ENCODE data around the gene OXT.

Gene OXT

GRCh38 chr20:3032624-3033023, 38.8 kb upstream of the OXT start (continued):
- TF ChIP-seq ZSCAN16 (tag by site-specific recombination; IDR thresholded peaks at IDR 0.05) (no peak), MEIS1 (CRISPR knock-in tag; IDR thresholded peaks at IDR 0.05; ENCODE audit: borderline replicate concordance) (no peak), ZNF664 (tag by site-specific recombination; IDR thresholded peaks at IDR 0.05) (no peak), ZNF311 (tag by site-specific recombination; IDR thresholded peaks at IDR 0.05; ENCODE audit: borderline replicate concordance) (no peak)

GRCh38 chr20:3037654-3038053, 33.8 kb upstream of the OXT start:
- peaks cover 31 to 74% of the 10 kb centered on the region in 2 experiments for H3K36me3 ChIP-seq (ENCODE audit: control insufficient read depth in 2 of 2, insufficient read depth in 1 of 2, low read length in 2 of 2)
- no peak overlapping the region for H3K27ac ChIP-seq (ENCODE audit: extremely low read depth, low read depth, low read length)
- TF ChIP-seq PRDM2 (tag by site-specific recombination; IDR thresholded peaks at IDR 0.05; ENCODE audit: borderline replicate concordance) (no peak), PRDM1 (tag by site-specific recombination; IDR thresholded peaks at IDR 0.05) (peak; percentile 20; the same call in 1 of the 2 replicates)
- H3K4me1 ChIP-seq (ENCODE audit: control insufficient read depth, insufficient read depth, low read length) = peaks cover 12% of the 10 kb centered on the region
- CTCF ChIA-PET = interaction anchor here (0.6 kb wide), 1 partner anchor 1742 kb away, joined by 3 read pairs; no protein-coding TSS in a partner anchor
- POLR2A ChIA-PET = no interaction called here
- H3K4me3 ChIP-seq (ENCODE audit: low read depth, low read length) = no peak overlapping the region
- H3K9me3 ChIP-seq (ENCODE audit: control insufficient read depth, insufficient read depth, low read depth, low read length) = no peaks in the 10 kb centered on the region

- Histone ChIP-seq H3K9me3 (ENCODE audit: control insufficient read depth, insufficient read depth, low read depth, low read length) (no peaks in the 10 kb centered on the region), H3K36me3 (ENCODE audit: control insufficient read depth in 2 of 2, insufficient read depth in 1 of 2, low read length in 2 of 2) (peaks cover 26 to 67% of the 10 kb centered on the region in 2 experiments), H3K4me3 (ENCODE audit: low read depth, low read length) (no peak overlapping the region), H3K27ac (ENCODE audit: extremely low read depth, low read depth, low read length) (no peak overlapping the region), H3K4me1 (ENCODE audit: control insufficient read depth, insufficient read depth, low read length) (peaks cover 12% of the 10 kb centered on the region)
- ChIA-PET POLR2A (no interaction called here), CTCF (interaction anchor here (0.6 kb wide), 1 partner anchor 1742 kb away, joined by 3 read pairs; no protein-coding TSS in a partner anchor)
- TF ChIP-seq ZNF776 (tag by site-specific recombination; IDR thresholded peaks at IDR 0.05; ENCODE audit: borderline replicate concordance) (no peak), TCF7L2 (IDR thresholded peaks at IDR 0.05; ENCODE audit: borderline replicate concordance, low read depth, low read length) (no peak), ZBTB8A (tag by site-specific recombination; IDR thresholded peaks at IDR 0.05) (no peak), ZBTB17 (tag by site-specific recombination; IDR thresholded peaks at IDR 0.05) (no peak), PRDM10 (tag by site-specific recombination; IDR thresholded peaks at IDR 0.05) (no peak), ZNF658 (tag by site-specific recombination; IDR thresholded peaks at IDR 0.05) (no peak), BCL11A (tag by site-specific recombination; IDR thresholded peaks at IDR 0.05; ENCODE audit: low read depth) (no peak), ZNF48 (tag by site-specific recombination; IDR thresholded peaks at IDR 0.05) (no peak), YY2 (tag by site-specific recombination; IDR thresholded peaks at IDR 0.05) (no peak), ZNF214 (tag by site-specific recombination; IDR thresholded peaks at IDR 0.05; ENCODE audit: borderline replicate concordance) (no peak), ZNF146 (tag by site-specific recombination; IDR thresholded peaks at IDR 0.05) (no peak), ZBTB26 (tag by site-specific recombination; optimal IDR thresholded peaks at IDR 0.05) (no peak), ZNF350 (tag by site-specific recombination; IDR thresholded peaks at IDR 0.05) (no peak), GLI4 (tag by site-specific recombination; IDR thresholded peaks at IDR 0.05) (no peak), ZNF416 (tag by site-specific recombination; IDR thresholded peaks at IDR 0.05) (no peak), KLF10 (tag by site-specific recombination; IDR thresholded peaks at IDR 0.05) (no peak), KLF1 (tag by site-specific recombination; IDR thresholded peaks at IDR 0.05) (no peak)
Observed at GRCh38 chr20:3038454-3038853, 33.0 kb upstream of the OXT start.
